Mammary epithelial cell (primary cell): ENCODE results near the gene EID1.

Experiments used
- CTCF ChIP-seq, 2 donors: IDR thresholded peaks in 1 of 2; conservative IDR thresholded peaks in 1 of 2; 2 replicates each; pipeline ENCODE4 v1.5.1; 2011 to 2012; ENCODE audit warnings: inconsistent platforms in 2 of 2, low read length in 2 of 2, mild to moderate bottlenecking in 2 of 2, control low read depth in 1 of 2, low read depth in 1 of 2; ENCODE audit not compliant: insufficient read depth in 1 of 2; ENCODE audit errors: extremely low read depth in 1 of 2
- EZH2 ChIP-seq: IDR thresholded peaks from 2 replicates; pipeline ENCODE4 v1.6.1; 2012; ENCODE audit warnings: low read length, inconsistent platforms, borderline replicate concordance

- TF ChIP-seq CTCF (conservative IDR thresholded peaks at IDR 0.05 in 1 of 2, IDR thresholded peaks at IDR 0.05 in 1 of 2; ENCODE audit: extremely low read depth in 1 of 2, insufficient read depth in 1 of 2, low read depth in 1 of 2, low read length in 2 of 2) (no peak), EZH2 (no peak)
These were observed 12.0 kb downstream of the EID1 start for GRCh38 chr15:48889925-48890324.
